ENCODE measurements around the gene MUC5B.

DNA sequence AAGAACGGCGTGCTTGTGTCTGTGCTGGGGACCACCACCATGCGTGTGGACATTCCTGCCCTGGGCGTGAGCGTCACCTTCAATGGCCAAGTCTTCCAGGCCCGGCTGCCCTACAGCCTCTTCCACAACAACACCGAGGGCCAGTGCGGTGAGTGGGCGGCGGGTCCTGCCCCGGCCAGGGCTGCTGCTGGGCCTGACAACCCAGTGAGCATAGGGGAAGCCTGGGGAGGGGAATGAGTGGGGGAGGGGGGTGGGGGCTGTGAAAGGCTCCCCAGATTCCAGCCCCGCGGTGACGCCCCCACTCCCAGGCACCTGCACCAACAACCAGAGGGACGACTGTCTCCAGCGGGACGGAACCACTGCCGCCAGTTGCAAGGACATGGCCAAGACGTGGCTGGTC lies 31.9 kb downstream of the MUC5B start:
- TF ChIP-seq CTCF (IDR thresholded peaks at IDR 0.05) (no peak), POLR2A (IDR thresholded peaks at IDR 0.05) (no peak)
